HG03378 (cell line): ENCODE data around the gene SPIRE2.
"Not testable (repeated sequence)": the region's sequence is repeated elsewhere in the genome, so short reads cannot be mapped to it uniquely, and the experiment has no call there.

Source experiments
- ATAC-seq: cut with Tn5 transposase; IDR thresholded peaks from one replicate; pipeline ENCODE4 v1.9.1; 2021; ENCODE audit warnings: mild to moderate bottlenecking, moderate library complexity; ENCODE audit not compliant: unreplicated experiment

SPIRE2 gene, protein sequence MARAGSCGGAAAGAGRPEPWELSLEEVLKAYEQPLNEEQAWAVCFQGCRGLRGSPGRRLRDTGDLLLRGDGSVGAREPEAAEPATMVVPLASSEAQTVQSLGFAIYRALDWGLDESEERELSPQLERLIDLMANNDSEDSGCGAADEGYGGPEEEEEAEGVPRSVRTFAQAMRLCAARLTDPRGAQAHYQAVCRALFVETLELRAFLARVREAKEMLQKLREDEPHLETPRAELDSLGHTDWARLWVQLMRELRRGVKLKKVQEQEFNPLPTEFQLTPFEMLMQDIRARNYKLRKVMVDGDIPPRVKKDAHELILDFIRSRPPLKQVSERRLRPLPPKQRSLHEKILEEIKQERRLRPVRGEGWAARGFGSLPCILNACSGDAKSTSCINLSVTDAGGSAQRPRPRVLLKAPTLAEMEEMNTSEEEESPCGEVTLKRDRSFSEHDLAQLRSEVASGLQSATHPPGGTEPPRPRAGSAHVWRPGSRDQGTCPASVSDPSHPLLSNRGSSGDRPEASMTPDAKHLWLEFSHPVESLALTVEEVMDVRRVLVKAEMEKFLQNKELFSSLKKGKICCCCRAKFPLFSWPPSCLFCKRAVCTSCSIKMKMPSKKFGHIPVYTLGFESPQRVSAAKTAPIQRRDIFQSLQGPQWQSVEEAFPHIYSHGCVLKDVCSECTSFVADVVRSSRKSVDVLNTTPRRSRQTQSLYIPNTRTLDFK

DNA sequence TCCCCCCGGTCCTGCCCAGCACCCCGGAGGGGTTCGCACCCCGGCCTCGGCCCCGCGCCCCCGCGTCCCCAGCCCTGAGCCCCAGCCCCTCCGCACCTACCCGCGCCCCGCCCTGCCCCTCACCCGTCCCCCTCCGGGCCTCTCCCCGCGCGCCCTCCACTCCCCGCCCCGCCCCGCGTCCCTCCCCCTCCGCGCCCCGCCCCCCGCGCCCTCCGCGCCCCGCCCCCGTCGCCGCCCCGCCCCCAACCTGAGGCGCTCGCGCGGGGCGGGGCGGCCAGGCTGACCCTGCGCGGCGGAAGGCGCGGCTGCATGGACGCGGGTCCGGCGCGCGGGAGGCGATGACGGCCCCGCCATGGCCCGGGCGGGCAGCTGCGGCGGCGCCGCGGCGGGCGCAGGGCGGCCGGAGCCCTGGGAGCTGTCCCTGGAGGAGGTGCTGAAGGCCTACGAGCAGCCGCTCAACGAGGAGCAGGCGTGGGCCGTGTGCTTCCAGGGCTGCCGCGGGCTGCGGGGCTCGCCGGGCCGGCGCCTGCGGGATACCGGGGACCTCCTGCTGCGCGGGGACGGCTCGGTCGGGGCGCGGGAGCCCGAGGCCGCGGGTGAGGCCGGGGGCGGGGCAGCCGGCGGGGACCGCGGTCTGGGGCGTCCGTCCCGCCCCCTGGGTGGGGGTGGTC lies at the start of gene SPIRE2:
Gene SPIRE2, plus strand, starts transcription at position 277 of the 671 bp plus-strand sequence. Its CDS starts 76 bp downstream, at position 353.
- no peak for ATAC-seq

DNA sequence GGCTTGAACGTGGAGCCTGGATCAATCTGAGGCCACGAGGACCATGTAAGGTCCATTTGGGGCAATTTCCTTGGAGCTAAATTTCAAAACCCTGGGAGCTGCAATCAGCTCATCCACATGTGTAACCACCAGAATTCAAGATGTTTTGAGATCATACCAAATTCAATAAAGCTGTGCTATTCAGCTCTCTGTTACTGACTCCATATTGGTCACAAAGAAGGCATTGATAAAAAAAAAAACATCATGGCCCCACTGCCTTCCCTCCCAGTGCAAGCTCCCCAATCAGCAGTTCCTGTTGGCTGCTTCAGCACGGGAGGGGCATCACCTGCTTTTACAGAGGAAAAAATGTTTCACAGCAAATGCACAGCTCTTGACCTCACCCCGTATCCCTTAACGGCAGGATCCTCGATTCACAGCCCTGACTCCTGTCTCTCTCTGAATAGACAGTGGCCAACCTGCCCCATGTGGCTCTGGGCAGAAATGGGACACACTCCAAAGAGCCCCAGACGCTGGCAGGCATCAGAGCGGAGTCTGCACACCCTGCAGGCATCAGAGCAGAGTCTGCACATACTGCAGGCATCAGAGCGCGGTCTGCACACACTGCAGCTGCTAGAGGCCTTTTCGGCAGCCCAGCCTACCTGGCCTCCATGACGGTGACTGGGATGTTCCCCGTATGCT lies 48.9 kb upstream of the SPIRE2 start:
- no peak for ATAC-seq

DNA sequence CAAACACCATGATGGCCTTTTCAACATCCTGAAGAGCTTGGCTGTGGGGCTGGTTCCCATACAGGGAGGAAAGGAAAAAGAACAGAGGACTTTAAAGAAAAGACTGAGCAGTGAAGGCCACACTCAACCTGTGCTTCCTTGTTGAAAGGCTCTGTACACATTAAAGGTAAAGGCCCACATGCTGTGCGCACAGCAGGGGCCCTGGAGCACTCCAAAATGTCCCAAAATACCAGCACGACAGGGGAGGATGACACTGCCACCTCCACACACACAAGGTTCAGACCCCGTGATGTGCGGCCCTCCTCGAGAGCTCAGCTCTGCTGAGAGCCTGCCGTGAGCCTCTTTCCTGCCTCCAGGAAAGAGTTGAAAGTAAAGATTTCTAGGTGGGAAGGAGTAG lies 48.4 kb upstream of the SPIRE2 start:
- no peak for ATAC-seq

DNA sequence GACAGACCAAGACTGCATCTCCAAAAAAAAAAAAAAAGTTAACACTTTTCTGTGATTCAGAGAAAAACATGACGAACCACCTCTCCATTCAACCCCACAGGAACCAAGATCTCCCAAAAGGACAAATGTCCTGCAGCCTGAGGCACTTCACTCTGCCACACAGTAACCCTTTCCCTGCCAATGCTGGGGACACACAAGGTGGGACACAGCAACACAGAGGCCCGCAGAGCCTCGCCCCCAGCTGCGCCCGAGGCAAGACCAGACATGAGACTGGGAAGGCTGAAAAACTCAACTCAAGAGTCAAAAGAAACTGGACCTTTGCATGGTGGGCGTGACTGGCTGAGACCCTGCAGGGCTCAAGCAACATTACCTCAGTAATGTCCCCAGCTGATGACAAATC lies 45.8 kb upstream of the SPIRE2 start:
- ATAC-seq, result no peak

DNA sequence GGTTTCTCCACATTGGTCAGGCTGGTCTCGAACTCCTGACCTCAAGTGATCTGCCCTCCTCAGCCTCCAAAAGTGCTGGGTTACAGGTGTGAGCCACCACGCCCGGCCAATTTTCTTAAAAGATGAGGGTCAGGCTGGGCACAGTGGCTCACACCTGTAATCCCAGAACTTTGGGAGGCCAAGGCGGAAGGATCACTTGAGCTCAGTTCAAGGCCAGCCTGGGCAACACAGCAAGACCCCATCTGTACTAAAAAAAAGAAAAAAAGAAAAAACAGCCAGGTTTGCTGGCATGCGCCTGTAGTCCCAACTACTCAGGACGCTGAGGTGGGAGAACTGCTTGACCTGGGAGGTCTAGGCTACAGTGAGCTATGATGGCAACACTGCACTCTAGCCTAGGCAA lies 44.3 kb upstream of the SPIRE2 start:
- not testable (repeated sequence) for ATAC-seq

DNA sequence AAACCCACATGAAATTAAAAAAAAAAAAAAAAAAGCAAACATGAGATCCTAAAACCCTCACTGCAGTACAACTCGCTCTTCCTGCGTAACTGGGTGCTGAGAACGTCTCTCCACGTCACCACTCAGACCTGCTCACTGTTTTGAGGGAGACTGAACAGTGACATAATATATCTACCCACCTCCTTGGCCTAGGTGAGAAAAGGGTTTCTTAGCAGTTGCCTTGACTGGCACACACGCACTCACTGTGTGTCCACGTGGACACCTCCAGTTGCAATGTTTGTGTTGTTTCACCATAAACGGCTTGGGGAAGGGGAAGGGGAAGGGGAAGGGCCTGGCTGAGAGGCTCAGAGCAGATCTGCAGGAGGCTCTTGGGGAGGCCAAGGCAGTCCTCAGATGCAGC lies 43.9 kb upstream of the SPIRE2 start:
- ATAC-seq, result no peak

DNA sequence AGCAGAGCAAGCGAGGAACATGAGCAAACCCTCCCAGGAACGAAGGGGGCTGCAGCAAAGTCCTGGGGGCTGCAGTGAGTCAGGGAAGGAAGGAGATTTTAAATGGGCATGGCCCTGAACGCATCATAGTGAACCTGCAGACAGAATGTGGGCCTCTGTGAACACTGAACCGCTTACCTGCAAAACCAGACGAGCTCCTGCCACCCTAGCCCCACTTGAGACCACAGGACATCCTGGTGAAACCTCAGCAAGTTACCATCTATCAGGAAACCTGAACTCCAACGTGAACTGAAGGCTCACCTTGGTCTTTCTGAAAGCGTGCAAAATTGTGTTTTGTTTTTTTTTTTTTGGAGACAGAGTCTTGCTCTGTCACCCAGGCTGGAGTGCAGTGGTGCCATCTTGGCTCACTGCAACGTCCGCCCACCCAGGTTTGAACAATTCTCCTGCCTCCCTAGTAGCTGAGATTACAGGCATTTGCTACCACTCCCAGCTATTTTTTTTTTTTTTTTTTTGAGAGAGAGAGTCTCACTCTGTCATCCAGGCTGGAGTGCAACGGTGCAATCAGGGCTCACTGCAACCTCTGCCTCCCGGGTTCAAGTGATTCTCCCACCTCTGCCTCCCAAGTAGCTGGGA lies 42.6 kb upstream of the SPIRE2 start:
- ATAC-seq, result no peak

DNA sequence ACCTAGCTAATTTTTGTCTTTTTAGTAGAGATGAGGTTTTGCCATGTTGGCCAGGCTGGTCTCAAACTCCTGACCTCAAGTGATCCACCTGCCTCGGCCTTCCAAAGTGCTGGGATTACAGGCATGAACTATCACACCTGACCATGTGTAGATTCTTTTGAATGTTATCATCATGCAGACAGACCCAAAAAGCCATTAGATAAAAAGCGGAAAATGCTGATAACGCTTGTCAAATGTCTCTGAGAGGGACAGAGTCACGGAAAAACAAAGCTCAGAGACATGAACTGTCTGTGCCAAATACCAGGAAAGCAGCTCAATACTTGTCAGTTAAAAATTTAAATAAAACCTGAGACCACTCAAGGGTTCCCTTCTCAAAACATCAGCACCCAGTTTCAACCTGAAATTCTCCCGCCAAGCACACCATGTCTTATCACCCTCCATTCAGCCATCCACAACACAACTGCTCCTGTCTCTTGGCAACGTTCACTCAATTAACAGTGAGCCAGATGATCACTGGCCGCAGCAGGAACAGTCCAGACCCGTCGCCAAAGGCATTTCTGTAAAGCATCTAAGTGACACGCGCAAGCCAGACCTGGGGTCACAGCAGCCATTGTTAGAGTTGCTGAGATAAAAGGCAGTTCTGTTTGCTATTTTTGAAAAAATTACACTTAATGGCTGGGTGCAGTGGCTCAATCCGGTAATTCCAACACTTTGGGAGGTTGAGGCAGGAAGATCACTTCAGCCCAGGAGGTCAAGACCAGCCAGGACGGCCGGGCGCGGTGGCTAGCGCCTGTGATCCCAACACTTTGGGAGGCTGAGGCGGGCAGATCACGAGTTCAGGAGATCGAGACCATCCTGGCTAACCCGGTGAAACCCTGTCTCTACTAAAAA lies 41.6 kb upstream of the SPIRE2 start:
- ATAC-seq, result no peak

DNA sequence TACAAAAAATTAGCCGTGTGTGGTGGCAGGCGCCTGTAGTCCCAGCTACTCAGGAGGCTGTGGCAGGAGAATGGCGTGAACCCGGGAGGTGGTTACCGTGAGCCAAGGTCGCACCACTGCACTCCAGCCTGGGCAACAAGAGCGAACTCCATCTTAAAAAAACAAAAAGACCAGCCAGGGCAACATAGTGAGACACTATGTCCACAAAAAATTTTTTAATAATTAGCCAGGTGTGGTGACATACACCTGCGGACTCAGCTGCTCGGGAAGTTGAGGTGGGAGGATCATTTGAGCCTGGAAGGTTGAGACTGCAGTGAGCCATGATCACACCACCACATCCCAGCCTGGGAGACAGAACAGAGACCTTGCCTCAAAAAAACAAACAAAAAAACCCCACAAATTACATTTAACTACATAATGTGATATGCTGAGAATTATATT lies 40.9 kb upstream of the SPIRE2 start:
- no peak for ATAC-seq

DNA sequence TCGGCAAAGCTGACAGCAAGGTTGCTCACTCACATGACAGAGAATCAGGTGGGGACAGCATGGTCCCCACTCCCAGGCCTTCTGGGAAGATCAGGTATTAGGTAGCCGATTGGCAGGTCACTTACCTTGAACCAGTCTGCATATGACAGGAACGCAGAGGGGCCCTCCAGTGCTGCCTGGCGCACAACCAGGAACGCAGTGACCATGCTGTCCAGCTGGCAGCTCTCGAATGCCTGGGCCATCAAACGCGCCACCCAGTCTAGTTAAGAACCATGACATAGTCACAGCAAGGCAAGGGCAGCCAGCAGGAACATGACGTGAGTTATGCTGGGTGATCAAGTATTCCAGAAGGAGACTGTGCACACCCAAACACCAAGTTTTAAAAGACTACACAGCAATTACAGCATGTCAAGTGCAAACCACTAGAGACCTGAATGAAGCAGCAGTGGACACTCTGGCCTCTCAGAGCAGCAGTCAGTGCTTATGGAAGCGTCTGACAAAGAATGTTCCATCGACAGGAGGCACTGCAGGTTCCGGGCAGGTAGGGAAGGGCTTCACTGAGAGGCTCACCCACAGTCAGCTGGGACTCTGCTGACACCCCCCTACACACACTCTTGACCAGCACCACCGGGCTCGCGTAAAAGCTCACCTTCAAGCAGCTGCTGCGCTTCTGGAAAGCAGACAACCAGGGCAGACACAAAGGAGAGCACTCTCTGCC lies 36.8 kb upstream of the SPIRE2 start:
- ATAC-seq, result no peak

DNA sequence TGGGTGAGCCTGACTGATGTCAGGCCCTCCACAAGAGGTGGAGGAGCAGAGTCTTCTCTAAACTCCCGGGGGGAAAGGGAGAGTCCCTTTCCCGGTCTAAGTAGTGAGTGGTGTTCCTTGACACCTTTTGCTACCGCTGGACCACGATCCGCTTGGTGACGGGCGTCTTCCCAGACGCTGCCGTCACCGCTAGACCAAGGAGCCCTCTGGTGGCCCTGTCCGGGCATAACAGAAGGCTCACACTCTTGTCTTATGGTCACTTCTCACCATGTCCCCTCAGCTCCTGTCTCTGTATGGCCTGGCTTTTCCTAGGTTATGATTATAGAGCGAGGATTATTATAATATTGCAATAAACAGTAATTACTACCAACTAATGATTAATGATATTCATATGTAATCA lies 35.2 kb upstream of the SPIRE2 start:
- not testable (repeated sequence) for ATAC-seq

DNA sequence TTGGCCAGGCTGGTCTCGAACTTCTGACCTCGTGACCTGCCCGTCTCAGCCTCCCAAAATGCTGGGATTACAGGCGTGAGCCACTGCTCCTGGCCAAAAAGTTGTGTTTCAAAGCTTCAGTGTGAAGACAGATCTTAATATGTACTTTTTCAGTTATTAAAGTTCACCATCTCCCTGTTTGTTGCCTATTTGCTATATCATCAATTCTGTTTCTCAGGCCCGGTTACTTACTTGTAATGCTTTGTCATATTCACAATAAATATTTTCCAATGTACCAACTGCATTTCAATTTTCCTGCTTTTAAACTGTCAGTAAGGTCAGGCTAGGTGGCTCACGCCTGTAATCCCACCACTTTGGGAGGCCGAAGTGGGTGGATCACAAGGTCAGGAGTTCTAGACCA lies 34.3 kb upstream of the SPIRE2 start:
- ATAC-seq, result no peak

DNA sequence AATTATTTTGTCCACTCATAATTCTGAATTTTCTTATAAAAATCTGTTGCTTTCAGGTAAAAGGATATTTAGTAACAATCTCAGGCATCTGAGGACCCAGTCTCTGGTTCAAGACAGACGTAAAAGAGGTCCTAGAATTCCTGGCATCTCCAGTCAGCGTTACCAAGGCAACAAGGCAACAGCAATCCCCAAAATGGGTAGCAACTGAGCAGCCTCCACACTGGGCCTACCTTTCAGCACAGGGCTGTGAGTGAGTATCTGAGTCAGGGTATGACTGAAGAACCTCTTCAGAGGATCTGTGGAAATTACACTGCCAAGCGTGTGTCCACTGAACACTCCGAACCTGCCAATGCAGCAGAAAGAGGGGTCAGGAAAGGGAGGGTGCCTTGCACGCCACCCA lies 32.6 kb upstream of the SPIRE2 start:
- no peak for ATAC-seq

DNA sequence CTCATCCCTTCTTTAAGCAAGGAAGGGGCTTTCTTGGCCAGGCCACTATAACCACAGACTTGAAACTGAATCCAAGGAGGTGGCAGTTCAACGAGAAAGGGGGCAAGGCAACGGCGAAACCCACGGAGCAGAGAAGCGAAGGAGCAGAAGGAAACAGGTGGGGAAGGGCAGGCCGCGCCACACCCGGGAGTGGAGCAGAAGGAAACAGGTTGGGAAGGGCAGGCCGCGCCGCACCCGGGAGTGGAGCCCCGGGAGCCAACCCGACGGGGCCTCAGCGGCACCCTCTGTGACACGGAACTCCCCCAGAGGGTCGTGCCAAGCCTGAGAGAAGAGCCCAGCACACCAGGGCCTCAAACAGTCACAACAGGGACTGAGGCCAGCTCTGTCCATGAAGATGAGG lies 32.2 kb upstream of the SPIRE2 start:
- ATAC-seq, result no peak

DNA sequence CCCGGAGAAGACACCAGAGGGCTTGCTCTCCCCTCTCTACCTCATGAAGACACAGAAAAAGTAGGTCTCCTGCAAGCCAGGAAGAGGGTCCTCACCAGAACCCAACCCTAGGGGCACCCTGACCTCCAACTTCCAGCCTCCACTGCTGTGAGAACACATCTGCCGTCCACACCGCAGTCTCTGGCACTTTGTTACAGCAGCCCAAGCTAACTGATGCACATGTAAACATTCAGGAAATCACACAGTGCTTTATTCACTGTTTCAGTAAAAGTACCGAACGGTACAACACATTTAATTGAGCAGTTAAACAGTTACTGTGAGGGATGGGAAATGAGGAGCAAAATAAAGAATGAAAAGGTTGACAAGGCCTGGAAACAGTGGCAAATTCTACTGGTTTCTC lies 30.1 kb upstream of the SPIRE2 start:
- no peak for ATAC-seq

DNA sequence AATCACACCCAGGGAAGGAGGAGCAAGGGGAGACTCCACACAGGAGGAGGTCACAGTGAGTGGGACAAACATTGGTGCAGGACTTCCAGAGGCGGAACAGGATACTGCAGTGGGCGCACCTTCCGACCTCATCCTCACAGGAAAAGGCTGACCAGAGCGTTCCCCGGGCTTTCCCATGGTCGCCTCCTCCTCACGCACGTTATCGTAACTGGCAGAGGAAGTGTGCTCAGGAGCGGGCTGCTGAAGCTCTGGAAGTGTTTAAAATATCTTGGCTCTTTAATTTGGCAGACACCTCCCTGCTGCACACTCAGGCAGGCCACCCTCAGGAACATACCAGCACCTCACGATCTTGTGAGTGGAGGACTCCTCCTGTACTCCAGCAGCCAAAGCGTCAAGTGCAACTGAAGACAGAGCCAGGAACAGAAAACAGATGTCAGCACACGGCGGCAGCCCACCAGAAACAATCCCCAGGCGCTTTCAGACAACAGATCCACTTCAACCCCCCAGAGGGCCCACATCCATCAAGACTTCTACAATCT lies 29.4 kb upstream of the SPIRE2 start:
- no peak for ATAC-seq

DNA sequence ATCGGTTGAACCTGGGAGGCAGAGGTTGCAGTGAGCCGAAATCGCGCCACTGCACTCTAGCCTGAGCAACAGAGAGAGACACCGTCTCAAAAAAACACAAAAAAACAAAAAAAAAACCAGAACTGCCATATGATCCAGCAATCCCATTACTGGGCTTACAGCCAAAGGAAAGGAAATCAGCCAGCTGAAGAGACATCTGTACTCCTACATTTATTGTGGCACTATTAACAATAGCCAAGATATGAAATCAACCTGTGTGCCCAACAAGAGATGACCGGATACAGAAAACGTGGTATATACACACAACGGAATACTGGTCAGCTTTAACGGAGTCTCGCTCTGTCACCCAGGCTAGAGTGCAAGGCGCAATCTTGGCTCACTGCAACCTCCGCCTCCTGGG lies 26.5 kb upstream of the SPIRE2 start:
- ATAC-seq, result no peak

DNA sequence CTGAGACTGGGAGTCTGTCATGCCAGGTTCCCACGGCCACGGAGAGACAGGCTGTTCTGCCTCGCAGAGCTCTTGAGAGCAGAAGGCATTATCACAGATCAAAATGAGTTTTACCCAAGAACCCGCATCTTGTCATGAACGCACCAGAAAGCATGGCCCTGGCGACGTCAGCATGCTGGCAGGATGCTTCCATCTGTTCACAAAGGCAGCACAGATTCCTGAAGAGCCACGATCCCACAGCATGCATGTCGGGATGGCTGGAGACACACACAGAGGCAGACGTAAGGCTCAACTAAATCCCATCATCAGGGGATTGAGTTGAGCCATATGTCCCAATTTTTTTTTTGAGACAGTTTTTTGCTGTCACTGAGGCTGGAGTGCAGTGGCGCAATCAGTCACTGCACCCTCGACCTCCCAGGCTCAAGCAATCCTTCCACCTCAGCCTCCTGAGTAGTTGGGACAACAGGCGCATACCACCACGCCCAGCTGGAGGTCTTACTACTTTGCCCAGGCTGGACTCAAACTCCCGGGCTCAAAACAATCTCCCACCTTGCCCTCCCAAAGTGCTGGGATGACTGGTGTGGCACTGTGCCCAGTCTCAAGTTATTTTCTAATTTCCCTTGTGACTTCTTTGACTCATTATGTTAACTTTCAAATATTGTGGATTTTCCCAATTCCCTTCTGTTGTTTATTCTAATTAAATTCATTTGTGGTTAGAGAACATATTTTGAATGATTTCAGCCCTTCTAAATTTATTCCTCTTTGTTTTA lies 23.0 kb upstream of the SPIRE2 start:
- no peak for ATAC-seq
